ENCODE data around the gene SWAP70.
"Not testable (repeated sequence)": the region's sequence is repeated elsewhere in the genome, so short reads cannot be mapped to it uniquely, and the experiment has no call there.

SWAP70 gene

GRCh38 chr11:9663699-9664275, at the start of gene SWAP70:
Gene SWAP70 (plus strand): TSS chr11:9664077. CDS start chr11:9664180, 103 bp downstream.
- DNase-seq (ENCODE audit: low read depth) = peak; percentile 69

- DNase-seq (ENCODE audit: low read depth) = no peak
Measured at GRCh38 chr11:9615031-9615451, 48.8 kb upstream of the SWAP70 start.

GRCh38 chr11:9616042-9616675, 47.7 kb upstream of the SWAP70 start:
- no peak for DNase-seq (ENCODE audit: low read depth)

- peak; percentile 7 for DNase-seq (ENCODE audit: low read depth)
Measured at GRCh38 chr11:9616858-9617257, 47.0 kb upstream of the SWAP70 start.

- no peak for DNase-seq (ENCODE audit: low read depth)
Measured at GRCh38 chr11:9617940-9618339, 45.9 kb upstream of the SWAP70 start.

GRCh38 chr11:9619004-9619403, 44.9 kb upstream of the SWAP70 start:
- no peak for DNase-seq (ENCODE audit: low read depth)

GRCh38 chr11:9619971-9620370, 43.9 kb upstream of the SWAP70 start:
- DNase-seq (ENCODE audit: low read depth) = no peak

GRCh38 chr11:9622353-9622752, 41.5 kb upstream of the SWAP70 start:
- DNase-seq (ENCODE audit: low read depth) = not testable (repeated sequence)

- not testable (repeated sequence) for DNase-seq (ENCODE audit: low read depth)
Measured at GRCh38 chr11:9623053-9623452, 40.8 kb upstream of the SWAP70 start.

- no peak for DNase-seq (ENCODE audit: low read depth)
Measured at GRCh38 chr11:9624448-9624847, 39.4 kb upstream of the SWAP70 start.

- DNase-seq (ENCODE audit: low read depth) = no peak
Measured at GRCh38 chr11:9625162-9625561, 38.7 kb upstream of the SWAP70 start.

GRCh38 chr11:9625728-9626127, 38.1 kb upstream of the SWAP70 start:
- DNase-seq (ENCODE audit: low read depth) = no peak

GRCh38 chr11:9626496-9627394, 37.1 kb upstream of the SWAP70 start:
- DNase-seq (ENCODE audit: low read depth) = no peak

- DNase-seq (ENCODE audit: low read depth) = no peak
Measured at GRCh38 chr11:9629064-9629463, 34.8 kb upstream of the SWAP70 start.

- no peak for DNase-seq (ENCODE audit: low read depth)
Measured at GRCh38 chr11:9633679-9634078, 30.2 kb upstream of the SWAP70 start.

GRCh38 chr11:9636691-9637090, 27.2 kb upstream of the SWAP70 start:
- DNase-seq (ENCODE audit: low read depth) = no peak

- DNase-seq (ENCODE audit: low read depth) = no peak
Measured at GRCh38 chr11:9639099-9639498, 24.8 kb upstream of the SWAP70 start.

- no peak for DNase-seq (ENCODE audit: low read depth)
Measured at GRCh38 chr11:9639985-9640384, 23.9 kb upstream of the SWAP70 start.

- no peak for DNase-seq (ENCODE audit: low read depth)
Measured at GRCh38 chr11:9642894-9643293, 21.0 kb upstream of the SWAP70 start.

GRCh38 chr11:9643751-9644150, 20.1 kb upstream of the SWAP70 start:
- DNase-seq (ENCODE audit: low read depth) = no peak

- DNase-seq (ENCODE audit: low read depth) = no peak
Measured at GRCh38 chr11:9645881-9646280, 18.0 kb upstream of the SWAP70 start.

- no peak for DNase-seq (ENCODE audit: low read depth)
Measured at GRCh38 chr11:9646324-9646723, 17.6 kb upstream of the SWAP70 start.

- DNase-seq (ENCODE audit: low read depth) = no peak
Measured at GRCh38 chr11:9651481-9651880, 12.4 kb upstream of the SWAP70 start.
